M059J (cell line): Measurements from ENCODE around the gene C2orf80. TPM values are rescaled to one million over a fixed set of nuclear protein-coding genes. Genes with fewer than 3 reads are reported as not detected.
"Not testable (repeated sequence)": the region's sequence is repeated elsewhere in the genome, so short reads cannot be mapped to it uniquely, and the experiment has no call there.

Experiments used
- DNase-seq: peaks from one replicate; pipeline ENCODE4 v3.0.0-alpha.2; 2012; ENCODE audit warnings: low read depth
- total RNA-seq: library from RNA; depleted of rRNA; stranded (reverse); fragments of >200 nt; shearing (Covaris generic); gene quantifications from 2 replicates; pipeline ENCODE4 v1.2.3, GENCODE V29; 2014

C2orf80 gene
- total RNA-seq, 1 experiment from 2014 or later: not detected

- peak; percentile 34 for DNase-seq
These were observed 10.7 kb downstream of the C2orf80 start for GRCh38 chr2:208179028-208179609.

GRCh38 chr2:208175840-208176153, 14.0 kb downstream of the C2orf80 start:
- DNase-seq: no peak

GRCh38 chr2:208175069-208175839, 14.6 kb downstream of the C2orf80 start:
- peak; percentile 77 for DNase-seq

- no peak for DNase-seq
These were observed 15.7 kb downstream of the C2orf80 start for GRCh38 chr2:208174144-208174543.

GRCh38 chr2:208172125-208172524, 17.7 kb downstream of the C2orf80 start:
- peak; percentile 10 for DNase-seq

- no peak for DNase-seq
These were observed 24.7 kb downstream of the C2orf80 start for GRCh38 chr2:208164951-208165755.

GRCh38 chr2:208163489-208163888, 26.3 kb downstream of the C2orf80 start, which contains the start of gene CRYGA:
TSS of gene CRYGA (minus strand) at chr2:208163589. CDS start at chr2:208163556, 33 bp downstream.
- no peak for DNase-seq

GRCh38 chr2:208156439-208156838, 33.4 kb downstream of the C2orf80 start:
- no peak for DNase-seq

GRCh38 chr2:208153156-208153555, 36.7 kb downstream of the C2orf80 start:
- peak; percentile 36 for DNase-seq

- DNase-seq: no peak
These were observed 38.9 kb downstream of the C2orf80 start for GRCh38 chr2:208150956-208151355.

GRCh38 chr2:208150094-208150493, 39.7 kb downstream of the C2orf80 start:
- no peak for DNase-seq

GRCh38 chr2:208148803-208149202, 41.0 kb downstream of the C2orf80 start:
- no peak for DNase-seq

GRCh38 chr2:208147759-208148158, 42.1 kb downstream of the C2orf80 start:
- DNase-seq: no peak

- no peak for DNase-seq
These were observed 42.8 kb downstream of the C2orf80 start for GRCh38 chr2:208147008-208147407.

- no peak for DNase-seq
These were observed 43.8 kb downstream of the C2orf80 start, which contains the start of gene CRYGB for GRCh38 chr2:208146006-208146405. TSS of gene CRYGB (minus strand) at chr2:208146158. CDS start at chr2:208146120, 38 bp downstream.

GRCh38 chr2:208142925-208143799, 46.7 kb downstream of the C2orf80 start:
- DNase-seq: no peak

GRCh38 chr2:208142240-208142924, 47.4 kb downstream of the C2orf80 start:
- DNase-seq: peak; percentile 36

GRCh38 chr2:208139447-208139846, 50.4 kb downstream of the C2orf80 start:
- no peak for DNase-seq

GRCh38 chr2:208138334-208138733, 51.5 kb downstream of the C2orf80 start:
- DNase-seq: not testable (repeated sequence)

- no peak for DNase-seq
These were observed 53.1 kb downstream of the C2orf80 start for GRCh38 chr2:208136716-208137094.
